GM19372 (cell line): ENCODE data around the gene PMEPA1.

Source experiments
- ATAC-seq: cut with Tn5 transposase; IDR thresholded peaks from one replicate; pipeline ENCODE4 v1.9.1; 2021; ENCODE audit warnings: mild to moderate bottlenecking, low read depth, moderate library complexity; ENCODE audit not compliant: unreplicated experiment

Gene PMEPA1

DNA sequence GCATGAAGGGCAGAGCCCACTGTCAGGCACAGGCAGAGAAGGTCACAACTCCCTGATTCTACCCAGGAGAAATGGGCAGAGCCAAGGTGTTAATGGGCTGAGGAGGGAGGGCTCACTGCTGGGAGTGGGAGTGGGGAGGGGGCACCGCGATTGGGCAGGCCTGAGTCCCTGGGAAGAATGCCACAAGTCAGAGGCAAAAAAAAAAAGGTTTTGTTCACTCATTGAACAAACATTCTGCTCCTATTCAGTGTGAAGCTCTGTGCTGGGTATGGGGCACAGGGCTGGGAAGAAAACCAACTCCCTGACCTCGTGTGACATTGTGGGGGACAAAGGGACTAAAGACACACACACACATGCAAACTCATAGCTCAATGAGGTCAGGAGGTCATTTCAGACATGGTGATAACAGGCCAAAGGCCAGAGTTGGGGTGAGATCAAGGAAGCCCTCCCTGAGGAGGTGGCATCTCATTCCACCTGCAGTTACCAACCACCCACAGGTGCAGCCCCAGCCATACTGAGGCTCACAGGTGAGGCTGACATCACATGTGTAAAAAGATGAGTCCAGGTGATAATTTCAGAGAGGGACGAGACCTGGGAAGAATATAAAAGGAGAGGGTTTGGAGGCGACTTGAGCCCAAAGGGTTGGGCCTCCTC is 3.2 kb upstream of the PMEPA1 start:
- no peak for ATAC-seq

DNA sequence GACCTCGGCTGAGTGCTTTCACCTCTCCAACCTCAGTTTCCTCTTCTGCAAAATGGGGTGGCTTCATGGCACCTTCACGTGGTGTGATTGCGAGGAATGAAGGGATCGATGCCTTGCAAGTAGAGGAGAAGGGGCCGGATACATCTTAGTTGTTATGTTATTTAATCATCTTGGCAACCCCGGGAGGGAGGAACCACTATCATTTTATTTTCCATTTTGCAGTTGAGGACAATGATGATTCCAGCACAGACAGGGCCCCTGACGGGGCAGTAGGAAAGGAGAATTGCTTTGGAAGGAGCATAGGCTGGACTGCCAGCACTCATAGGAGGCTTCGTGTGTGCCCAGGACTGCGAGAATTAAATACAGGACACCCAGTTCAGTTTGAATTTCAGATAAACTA is 2.5 kb upstream of the PMEPA1 start:
- no peak for ATAC-seq

DNA sequence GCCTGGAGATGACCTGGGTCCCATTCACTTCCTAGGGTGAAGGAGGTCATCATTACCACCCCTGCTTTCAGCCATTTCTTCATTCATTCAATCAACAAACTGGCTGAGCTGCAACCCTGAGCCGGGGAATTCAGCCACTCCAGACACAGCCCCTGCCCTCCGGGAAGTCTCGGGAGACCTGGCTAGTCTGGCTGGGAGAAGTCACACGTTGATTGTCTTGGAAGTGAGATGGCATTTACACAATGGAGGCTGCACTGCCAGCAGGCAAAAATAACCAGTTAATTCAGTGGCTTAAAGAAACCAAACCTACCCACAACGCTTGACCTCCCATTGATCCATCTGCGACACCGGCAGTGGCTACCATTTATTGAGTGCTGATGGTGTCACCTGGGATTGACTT is 2.0 kb upstream of the PMEPA1 start:
- ATAC-seq: no peak

DNA sequence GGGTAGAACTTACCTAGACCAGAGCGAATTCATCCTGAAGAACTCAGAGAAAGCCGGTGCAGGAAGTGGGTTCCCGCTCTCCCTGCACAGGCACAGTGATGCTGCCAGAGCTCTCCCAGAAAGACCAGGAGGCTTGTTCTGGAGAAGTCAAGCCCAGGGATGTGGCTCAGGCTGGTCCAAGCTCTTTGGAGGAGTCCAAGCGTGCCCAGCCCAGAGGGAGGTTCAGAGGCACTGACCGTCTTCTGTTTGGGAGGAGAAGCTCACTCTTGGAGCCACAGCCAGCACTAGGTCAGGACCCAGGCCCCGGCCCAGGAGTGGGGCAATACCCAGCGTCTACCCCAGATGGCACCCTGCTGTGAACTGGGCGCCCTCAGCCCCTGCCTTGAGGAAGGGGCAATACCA is 1.5 kb upstream of the PMEPA1 start:
- ATAC-seq: no peak

DNA sequence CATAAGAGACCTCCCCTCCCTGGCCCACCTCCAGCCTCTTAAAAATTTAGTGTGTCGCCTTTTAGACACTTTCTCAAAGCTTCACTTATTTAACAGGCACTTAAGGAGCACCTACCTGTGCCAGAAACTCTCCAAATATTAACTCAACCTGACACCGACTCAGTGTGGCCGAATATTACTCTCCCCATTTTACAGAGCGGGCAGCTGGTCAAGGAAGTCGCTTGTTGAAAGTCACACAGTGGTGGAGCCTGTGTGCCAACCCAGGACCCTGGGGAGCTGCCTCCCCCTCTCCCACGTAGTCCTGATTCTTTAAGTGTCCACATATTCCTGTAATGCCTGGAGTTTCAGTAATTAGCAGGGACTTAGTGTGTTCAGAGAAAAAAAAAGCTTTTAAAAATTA is 1.0 kb upstream of the PMEPA1 start:
- ATAC-seq: no peak

DNA sequence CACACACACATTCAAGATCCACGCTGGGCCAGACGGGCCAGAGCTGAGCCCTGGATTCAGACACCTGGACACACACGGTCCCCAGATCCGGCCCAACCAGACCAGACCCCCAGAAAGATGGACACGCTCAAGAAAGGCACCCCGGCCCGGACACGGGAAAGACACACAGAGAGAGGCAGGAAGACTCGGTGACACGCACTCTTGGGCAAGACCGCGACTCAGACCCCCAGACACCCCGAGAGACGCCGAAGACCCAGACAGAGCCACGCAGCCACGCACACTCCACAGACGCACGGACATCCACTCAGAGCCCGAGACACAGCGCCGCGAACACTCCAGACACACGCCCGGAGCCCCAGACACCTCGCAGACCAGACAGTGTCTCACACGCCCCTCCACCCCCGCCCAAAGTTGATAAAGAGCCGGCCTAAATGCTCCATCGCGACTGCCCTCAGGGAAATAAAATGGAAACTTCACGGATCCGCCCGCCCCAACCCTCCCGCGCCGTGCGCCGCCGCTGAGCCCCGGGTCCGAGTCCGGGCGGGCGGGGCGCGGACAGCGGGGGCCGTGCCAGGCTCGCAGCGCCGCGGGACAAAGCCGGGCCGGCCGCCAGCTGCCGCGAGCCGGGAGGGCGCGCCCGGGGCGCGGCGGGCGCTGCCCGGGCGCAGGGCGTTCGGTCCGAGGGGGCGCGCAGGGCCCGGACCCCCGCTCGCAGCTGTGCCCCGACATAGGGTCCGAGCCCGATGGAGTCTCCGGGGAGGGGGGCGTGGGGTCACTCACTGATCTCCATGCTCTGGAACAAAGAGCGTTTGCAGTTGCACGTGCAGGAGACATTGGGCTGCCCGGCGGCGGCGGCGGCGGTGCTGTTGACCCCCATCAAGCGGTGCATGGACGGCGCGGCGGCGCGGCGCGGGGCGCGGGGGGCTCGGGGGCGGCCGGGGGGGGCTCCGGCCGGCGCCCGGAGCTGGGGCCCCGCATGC is 831 bp downstream of the PMEPA1 start:
- peak; percentile 4 for ATAC-seq

DNA sequence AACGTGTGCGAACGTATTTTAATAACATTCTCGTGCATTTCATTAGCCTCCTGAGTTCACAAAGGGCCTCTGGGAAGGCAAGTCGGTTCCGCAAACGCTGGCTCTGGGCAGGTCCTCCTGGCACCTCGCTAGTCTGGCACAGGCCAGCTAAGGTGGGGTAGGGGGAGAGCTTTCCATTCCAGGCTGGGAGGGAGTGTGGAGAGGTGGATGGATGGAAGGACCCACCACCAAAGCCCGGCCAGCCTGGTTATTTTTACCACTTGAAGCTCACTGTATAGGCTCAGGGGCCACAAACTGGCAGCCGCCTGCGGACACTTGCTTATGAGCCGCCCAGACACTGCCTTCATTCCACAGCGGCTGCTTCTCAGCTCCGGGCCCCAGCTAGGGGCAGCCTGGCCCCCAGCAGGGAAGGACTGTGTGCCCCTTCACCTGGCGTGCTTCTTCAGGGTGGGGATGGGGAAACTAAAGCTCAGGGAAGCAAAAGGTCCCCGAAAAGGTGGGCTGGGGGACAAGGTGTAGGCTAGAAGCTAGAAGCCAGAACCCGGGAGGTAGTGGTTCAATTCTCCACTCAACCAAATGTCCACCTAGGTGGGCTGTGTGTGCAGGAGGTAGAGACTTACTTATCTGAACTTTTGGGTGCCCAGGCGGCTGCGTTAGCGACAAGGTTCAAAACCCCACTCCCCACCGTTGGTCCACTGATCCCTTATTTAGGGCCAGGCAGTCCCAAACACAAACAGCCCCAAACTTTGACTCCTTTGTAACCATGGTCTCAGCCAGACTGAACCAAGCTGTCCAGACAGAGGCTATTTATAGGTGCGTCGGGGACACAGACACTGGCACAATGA is 1.7 kb downstream of the PMEPA1 start:
- no peak for ATAC-seq

DNA sequence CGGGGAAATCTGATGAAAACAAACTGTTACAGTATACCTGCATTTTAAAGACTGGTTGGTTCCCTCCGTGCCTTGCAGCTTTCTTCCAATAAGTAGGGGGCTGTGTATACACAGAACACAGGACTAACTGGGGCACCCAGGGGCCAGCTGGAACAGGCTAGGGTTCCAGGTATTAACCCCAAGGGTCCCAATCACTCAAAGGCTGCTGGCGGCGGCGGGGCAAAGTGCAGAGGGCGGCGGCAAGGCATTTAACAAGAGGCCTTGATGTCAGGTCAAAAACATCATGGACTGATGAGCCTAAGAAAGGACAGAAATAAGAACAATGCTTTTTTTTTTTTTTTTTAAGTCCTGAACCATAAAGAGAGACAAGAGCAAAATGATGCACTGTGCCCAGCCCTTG is 2.5 kb downstream of the PMEPA1 start:
- ATAC-seq: no peak

DNA sequence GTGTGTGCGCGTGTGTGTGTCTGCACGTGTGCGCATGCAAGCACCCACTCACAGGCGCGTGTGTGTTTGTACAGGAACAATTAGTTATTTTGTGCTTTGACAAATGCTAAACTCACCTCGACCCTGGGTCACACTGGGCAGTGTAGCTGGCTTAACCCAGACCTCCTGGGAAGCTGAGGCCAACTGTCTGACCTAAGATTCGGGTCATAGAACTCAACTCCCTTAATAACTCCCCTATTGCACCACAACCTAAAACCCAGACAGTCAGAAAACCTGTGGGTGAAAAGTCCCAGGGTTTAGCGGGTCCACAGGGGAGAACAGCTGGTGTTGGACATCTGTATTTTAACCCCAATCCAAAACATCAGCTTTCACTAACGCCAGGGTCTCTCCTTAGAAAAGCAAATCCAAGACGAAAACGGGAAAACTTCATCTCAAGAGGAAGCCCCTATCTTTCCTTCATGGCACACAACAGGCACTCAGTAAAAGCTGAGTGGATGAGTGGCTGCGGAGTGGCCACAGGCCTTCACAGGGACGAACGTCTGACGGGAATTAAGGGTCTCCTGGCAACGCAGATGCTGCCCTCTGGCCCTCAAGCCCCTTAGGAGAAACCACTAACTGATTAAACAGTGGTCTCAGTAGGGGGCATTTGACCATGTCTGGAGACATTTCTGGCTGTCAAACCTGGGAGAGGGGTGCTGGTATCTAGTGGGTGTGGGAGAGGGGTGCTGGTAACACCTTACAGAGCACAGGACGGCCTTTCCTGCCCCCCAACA is 4.5 kb downstream of the PMEPA1 start:
- no peak for ATAC-seq

DNA sequence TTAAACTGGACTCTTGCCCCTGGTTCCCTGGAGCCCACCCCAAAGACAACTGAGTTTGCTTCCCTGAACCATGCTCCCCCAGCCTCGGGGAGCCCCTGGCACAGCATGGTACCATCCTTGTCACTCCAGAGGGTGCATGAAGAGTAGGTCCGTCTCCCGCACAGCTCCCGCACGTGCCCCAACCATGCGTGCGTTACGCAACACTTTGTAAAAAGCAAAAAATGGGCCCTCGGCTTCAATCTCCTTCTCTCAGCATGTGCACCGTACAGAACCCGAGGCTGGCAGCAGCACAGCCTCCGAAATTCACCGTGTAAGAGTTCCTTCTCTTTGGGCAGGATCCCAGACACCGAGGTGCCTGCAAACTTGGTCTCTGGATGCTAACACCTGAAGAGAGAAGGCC is 5.6 kb downstream of the PMEPA1 start:
- ATAC-seq: no peak

DNA sequence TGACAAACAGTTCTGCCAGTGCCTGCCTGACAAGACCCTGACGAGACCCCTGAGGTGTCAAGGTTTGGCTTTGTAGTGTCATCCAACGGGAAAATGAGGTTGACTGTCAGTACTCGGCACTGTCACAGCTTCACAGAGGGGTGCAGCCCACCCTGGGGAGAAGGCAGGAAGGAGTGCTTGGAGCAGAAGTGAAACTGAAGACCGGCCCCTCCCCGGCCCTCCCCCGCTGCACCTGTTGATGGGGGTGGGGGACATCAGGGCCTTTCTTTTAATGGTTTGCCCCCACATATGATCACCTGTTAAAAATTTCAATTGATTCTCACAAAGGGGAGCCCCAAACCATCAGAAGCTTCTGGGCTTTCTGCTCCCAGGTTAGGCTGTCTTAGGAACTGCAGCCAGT is 6.8 kb downstream of the PMEPA1 start:
- ATAC-seq: no peak

DNA sequence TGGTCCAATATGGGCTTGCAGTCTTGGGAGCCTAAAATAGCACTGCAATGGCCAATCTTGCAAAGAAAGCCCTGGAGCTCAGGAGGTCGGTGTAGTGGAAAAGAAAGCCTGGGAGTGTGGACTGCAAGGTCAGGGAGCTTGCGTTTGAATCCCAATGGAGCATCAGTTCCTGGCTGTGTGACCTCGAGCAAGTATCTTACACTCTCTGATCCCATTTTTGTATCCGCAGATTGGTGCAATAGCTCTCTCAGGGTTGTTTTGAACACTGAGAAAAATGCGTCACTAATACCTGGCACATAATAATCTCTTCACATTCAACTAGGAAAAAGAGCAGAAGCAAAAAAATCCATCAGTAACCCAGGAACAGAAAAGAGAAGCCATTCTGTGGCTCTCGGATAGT is 7.3 kb downstream of the PMEPA1 start:
- ATAC-seq: no peak

DNA sequence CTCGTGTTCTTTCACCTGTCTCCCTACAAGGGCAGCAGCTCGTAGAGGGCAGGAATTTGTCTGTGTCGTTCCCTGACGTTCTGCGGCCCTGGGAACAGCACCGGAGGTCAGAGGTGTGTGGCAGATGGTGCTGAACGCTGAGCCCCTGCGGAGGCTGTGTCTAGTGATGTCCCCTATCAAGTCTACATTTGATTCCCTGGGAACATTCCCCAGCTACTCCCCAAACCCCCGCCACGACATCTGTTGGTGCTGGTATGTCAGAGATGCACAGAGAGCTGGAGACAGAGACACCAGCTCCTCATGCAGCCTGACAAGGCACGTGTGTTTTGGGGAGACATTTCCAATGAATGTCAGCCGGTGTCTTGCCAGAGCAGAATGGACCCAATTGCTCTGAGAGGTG is 7.7 kb downstream of the PMEPA1 start:
- no peak for ATAC-seq

DNA sequence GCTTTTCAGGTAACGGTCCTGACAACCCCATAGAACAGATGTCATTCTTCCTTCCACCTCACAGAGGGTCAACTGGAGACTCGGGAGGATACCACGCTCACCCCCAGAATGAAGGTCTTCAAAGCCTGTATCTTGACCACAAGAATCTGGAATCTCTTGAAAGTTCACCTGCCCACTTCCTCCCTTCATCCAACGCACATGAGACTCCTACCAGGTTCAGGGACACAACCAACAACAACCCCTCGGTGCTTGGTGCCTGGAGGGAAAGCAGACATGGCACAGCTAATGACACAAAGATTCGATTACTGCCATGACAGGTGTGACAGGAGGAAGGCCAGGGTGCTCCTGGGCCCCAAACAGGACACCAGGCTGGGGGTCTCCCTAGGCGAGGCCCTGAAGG is 8.2 kb downstream of the PMEPA1 start:
- ATAC-seq: no peak

DNA sequence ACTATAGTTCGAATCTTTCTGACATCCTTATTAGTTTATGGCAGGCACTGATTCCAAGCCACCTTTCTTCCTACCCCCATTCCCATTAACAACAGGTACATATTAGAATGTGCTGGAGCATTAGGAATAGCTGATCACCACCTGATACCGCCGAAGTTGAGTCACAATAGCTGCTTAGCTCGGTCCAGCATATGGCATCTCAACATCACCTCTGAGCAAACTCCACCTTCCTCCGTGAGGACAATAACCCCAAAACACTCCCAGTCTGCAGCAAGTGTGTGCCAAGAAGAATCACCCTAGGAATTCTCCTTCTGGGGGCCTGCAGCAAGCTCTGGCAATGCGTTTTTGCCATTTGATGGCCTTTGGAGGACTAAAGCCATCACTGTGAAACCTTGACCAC is 8.7 kb downstream of the PMEPA1 start:
- no peak for ATAC-seq

DNA sequence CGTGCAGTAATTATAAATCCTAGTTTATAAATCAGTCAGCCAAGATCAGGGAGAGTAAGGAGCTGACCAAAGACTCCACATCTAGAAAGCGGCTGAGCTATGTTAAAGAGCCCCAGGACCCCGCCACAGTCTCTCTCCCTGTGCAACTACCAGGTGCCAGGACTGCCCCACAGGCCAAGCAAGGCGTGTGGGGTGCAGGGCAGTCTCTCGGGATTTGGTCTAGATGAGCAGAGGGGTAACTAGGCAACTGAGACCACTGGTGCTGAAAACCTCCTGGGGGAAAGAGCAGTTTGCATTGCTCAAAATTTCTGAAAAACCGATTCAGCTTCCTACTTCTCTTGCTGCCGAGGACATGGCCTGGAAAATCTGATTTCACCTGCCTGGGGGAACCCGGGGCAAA is 10.4 kb downstream of the PMEPA1 start:
- ATAC-seq: no peak

DNA sequence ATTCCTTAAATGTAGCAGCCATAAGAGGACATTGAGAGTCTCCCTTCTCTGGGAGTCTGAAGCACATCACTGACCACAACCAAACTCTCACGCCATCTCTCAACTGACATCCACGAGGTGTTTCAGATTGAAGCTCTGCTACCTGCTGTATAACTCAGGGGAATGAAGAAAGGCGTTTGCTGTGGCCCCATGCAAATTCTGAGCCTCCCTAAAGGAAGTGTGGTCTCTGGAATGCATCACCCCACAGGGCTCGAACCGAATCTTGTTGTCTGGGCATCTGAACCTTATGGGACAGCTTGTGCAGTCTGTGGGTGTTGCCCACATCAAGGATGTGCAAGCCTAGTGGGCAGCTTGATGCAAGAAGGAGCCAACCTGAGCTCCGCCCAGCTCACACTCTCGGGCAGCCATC is 10.9 kb downstream of the PMEPA1 start:
- ATAC-seq: no peak

DNA sequence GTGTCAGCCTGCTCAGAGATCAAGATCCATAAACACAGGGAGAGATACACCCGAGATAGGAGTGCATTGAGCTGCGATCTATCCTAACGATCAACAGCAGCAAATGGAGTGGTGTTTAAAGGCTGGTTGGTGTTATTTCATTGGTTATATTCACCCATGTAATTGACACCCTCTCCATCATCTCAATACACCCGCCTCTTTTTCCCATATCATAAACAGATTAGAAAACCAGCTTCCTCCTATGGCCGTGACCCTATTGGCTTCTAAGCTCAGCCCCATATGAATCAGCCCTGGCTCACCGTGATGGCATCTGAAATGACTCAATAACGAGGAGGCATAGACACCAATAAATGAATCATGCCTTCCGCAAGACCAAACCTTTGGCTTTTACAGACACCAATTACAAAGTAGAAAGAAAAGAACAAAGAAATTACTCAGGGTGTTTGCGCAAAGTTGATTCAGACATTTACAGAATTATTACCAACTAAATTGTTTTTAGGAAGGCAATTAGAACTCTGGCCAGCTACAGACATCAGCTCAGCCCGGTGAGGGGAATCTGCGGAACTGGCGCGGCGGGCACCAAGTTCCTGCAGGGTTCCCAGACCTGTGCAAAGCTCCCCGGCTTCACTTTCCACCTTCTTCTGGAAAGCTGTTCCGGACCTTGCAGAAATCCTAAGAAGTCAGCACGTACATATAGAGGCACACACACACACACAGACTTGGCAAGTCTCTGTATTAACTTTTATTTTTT is 11.5 kb downstream of the PMEPA1 start:
- no peak for ATAC-seq

DNA sequence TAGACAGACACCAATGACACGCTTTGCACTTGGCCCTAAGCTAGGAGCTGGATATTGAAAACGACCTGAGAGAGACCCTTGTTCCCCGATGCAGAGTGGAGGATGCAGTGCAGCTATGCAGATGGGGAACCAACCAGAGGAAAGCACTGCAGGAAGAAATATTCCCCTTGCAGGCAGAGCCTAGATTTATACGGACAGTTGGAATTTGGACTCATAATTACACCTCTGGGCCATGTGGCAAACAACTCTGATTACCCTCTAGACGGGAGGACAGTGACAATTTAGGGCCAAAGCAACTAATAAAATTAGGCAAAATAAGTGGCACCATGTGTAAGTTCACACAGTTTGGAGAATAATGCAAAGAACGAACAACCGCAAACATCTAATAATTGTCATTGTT is 12.3 kb downstream of the PMEPA1 start:
- no peak for ATAC-seq
